Keratinocyte (primary cell): ENCODE results near the gene NUDT14. TPM values are rescaled to one million over a fixed set of nuclear protein-coding genes. Genes with fewer than 3 reads are reported as not detected.

Experiments used
- DNase-seq: peaks from one replicate; pipeline ENCODE4 v3.0.0-alpha.2; 2011; ENCODE audit warnings: low read depth, missing footprints, low spot score
- FAIRE-seq: peaks from 2 replicates; lab custom pipeline; 2011; peaks lifted over from hg19 to GRCh38; lab: Jason Lieb, UNC
- H2AFZ ChIP-seq: 2 replicates; pipeline ENCODE4 v1.6.0; 2012; ENCODE audit warnings: low read length, control low read depth, inconsistent platforms; ENCODE audit not compliant: control insufficient read depth
- H3K27ac ChIP-seq: 2 replicates; pipeline ENCODE4 v1.5.1; 2011; ENCODE audit warnings: low read length; ENCODE audit not compliant: control insufficient read depth, insufficient read depth
- H3K27me3 ChIP-seq: 3 replicates; pipeline ENCODE4 v1.6.0; 2011; ENCODE audit warnings: low read length; ENCODE audit not compliant: control insufficient read depth, insufficient read depth; ENCODE audit errors: extremely low read depth
- H3K36me3 ChIP-seq, 2 experiments: 2 replicates in 1 of 2; 3 replicates in 1 of 2; pipeline ENCODE4 v1.5.1; 2011; ENCODE audit warnings: low read length in 2 of 2, mild to moderate bottlenecking in 1 of 2; ENCODE audit not compliant: control insufficient read depth in 2 of 2, insufficient read depth in 2 of 2; ENCODE audit errors: extremely low read depth in 1 of 2
- H3K4me1 ChIP-seq: 3 replicates; pipeline ENCODE4 v1.5.1; 2011; ENCODE audit warnings: low read length; ENCODE audit not compliant: control insufficient read depth, insufficient read depth; ENCODE audit errors: extremely low read depth
- H3K4me2 ChIP-seq: 3 replicates; pipeline ENCODE4 v1.6.0; 2011; ENCODE audit warnings: low read depth, low read length; ENCODE audit not compliant: control insufficient read depth, insufficient read depth; ENCODE audit errors: extremely low read depth
- H3K4me3 ChIP-seq, 3 experiments: fragments of 200-600 bp in 1 of 3; sonication (generic) in 1 of 3; 2 replicates in 2 of 3; 3 replicates in 1 of 3; pipeline ENCODE4 v1.5.1; 2011 to 2016; ENCODE audit warnings: low read length in 3 of 3, mild to moderate bottlenecking in 3 of 3, control low read depth in 2 of 3, inconsistent platforms in 1 of 3, low read depth in 1 of 3, mixed read lengths in 1 of 3, mixed run types in 1 of 3, moderate library complexity in 1 of 3; ENCODE audit not compliant: control insufficient read depth in 2 of 3, insufficient read depth in 2 of 3; ENCODE audit errors: extremely low read depth in 1 of 3
- H3K79me2 ChIP-seq: 2 replicates; pipeline ENCODE4 v1.6.0; 2012; ENCODE audit warnings: low read length; ENCODE audit not compliant: control insufficient read depth, insufficient read depth
- H3K9ac ChIP-seq: 3 replicates; pipeline ENCODE4 v1.6.0; 2011; ENCODE audit warnings: low read length; ENCODE audit not compliant: control insufficient read depth, insufficient read depth; ENCODE audit errors: extremely low read depth
- H3K9me1 ChIP-seq: 3 replicates; pipeline ENCODE4 v1.6.0; 2011; ENCODE audit warnings: low read length; ENCODE audit not compliant: control insufficient read depth, insufficient read depth; ENCODE audit errors: extremely low read depth
- H3K9me3 ChIP-seq: 2 replicates; pipeline ENCODE4 v1.5.1; 2012; ENCODE audit warnings: low read depth, low read length; ENCODE audit not compliant: control insufficient read depth
- H4K20me1 ChIP-seq: 3 replicates; pipeline ENCODE4 v1.6.0; 2011; ENCODE audit warnings: low read length; ENCODE audit not compliant: control insufficient read depth, insufficient read depth; ENCODE audit errors: extremely low read depth
- CTCF ChIP-seq, 3 experiments: IDR thresholded peaks in 1 of 3; conservative IDR thresholded peaks in 1 of 3; optimal IDR thresholded peaks in 1 of 3; 2 replicates in 2 of 3; 3 replicates in 1 of 3; pipeline versions ENCODE3 to v1.5.1; 2011; ENCODE audit warnings: low read length in 3 of 3, mild to moderate bottlenecking in 3 of 3, moderate library complexity in 2 of 3, control low read depth in 1 of 3, inconsistent platforms in 1 of 3; ENCODE audit not compliant: insufficient read depth in 2 of 3; ENCODE audit errors: extremely low read depth in 1 of 3
- EZH2 ChIP-seq: IDR thresholded peaks from one replicate; pipeline ENCODE4 v1.6.1; 2012; ENCODE audit warnings: inconsistent platforms, mild to moderate bottlenecking, low read length, moderate library complexity
- dilution Hi-C: fragments of 300-500 bp; cut with MboI; formaldehyde crosslinking; loops from one replicate; pipeline ENCODE4 v1.7.0; 2020; ENCODE audit warnings: low sequenced_read_pairs; ENCODE audit not compliant: extremely low pct_ligation_motif_present
- polyA plus RNA-seq, 5 experiments: library from polyadenylated mRNA; depleted of rRNA in 3 of 5; stranded (reverse) in 3 of 5; stranded (forward) in 1 of 5; unstranded in 1 of 5; fragments of >200 nt; gene quantifications; 1 replicate in 1 of 5; 2 replicates in 3 of 5; 3 replicates in 1 of 5; pipeline versions ENCODE4 v1.2.1 to v1.2.3, GENCODE V29; 2011 to 2012; ENCODE audit warnings: missing spikeins in 2 of 5, low read depth in 1 of 5, low replicate concordance in 1 of 5

NUDT14 gene
- polyA plus RNA-seq, 1 donor (not counting 4 experiments of a cell fraction or from before 2014, with no cell fraction given) = 15.6 TPM

- Histone ChIP-seq H3K27me3 (no peaks in the 10 kb centered on the region), H2AFZ (no peak overlapping the region), H3K9ac (no peak overlapping the region), H3K4me1 (no peaks in the 10 kb centered on the region), H3K27ac (no peak overlapping the region), H3K36me3 (peaks cover 12 to 15% of the 10 kb centered on the region in 2 experiments), H3K4me2 (no peak overlapping the region), H3K9me1 (no peaks in the 10 kb centered on the region), H3K4me3 (no peak overlapping the region), H4K20me1 (no peaks in the 10 kb centered on the region), H3K9me3 (no peaks in the 10 kb centered on the region), H3K79me2 (no peaks in the 10 kb centered on the region)
- DNase-seq = no peak
- FAIRE-seq = no peak
- dilution Hi-C loops = no loop called here
- no peak for TF ChIP-seq CTCF (optimal IDR thresholded peaks at IDR 0.05 in 1 of 3, IDR thresholded peaks at IDR 0.05 in 1 of 3, conservative IDR thresholded peaks at IDR 0.05 in 1 of 3; ENCODE audit: extremely low read depth in 1 of 3, insufficient read depth in 2 of 3, low read length in 3 of 3)
- no peak for TF ChIP-seq EZH2
Observed at GRCh38 chr14:105223770-105224544, 42.8 kb upstream of the NUDT14 start.

GRCh38 chr14:105223260-105223659 lies 42.1 kb upstream of the NUDT14 start:
- Histone ChIP-seq H3K9ac (no peak overlapping the region), H4K20me1 (no peaks in the 10 kb centered on the region), H3K9me3 (no peaks in the 10 kb centered on the region), H3K4me1 (no peaks in the 10 kb centered on the region), H3K79me2 (no peaks in the 10 kb centered on the region), H3K9me1 (no peaks in the 10 kb centered on the region), H3K27ac (no peak overlapping the region), H3K36me3 (peaks cover 11 to 12% of the 10 kb centered on the region in 2 experiments), H3K27me3 (no peaks in the 10 kb centered on the region), H3K4me2 (no peak overlapping the region), H3K4me3 (no peak overlapping the region), H2AFZ (no peak overlapping the region)
- DNase-seq = no peak
- dilution Hi-C loops = no loop called here
- no peak for TF ChIP-seq EZH2
- FAIRE-seq = no peak
